ENCODE data around the gene NAALADL2.
"Not testable (repeated sequence)": the region's sequence is repeated elsewhere in the genome, so short reads cannot be mapped to it uniquely, and the experiment has no call there.

NAALADL2 gene

GRCh38 chr3:175075269-175075668 lies 216.1 kb downstream of the NAALADL2 start:
- no peaks in the 10 kb centered on the region for H3K9me2 ChIP-seq (replicated peaks; ENCODE audit: insufficient read depth, low read length)
- H3K9ac ChIP-seq (ENCODE audit: low read length) = no peak overlapping the region
- H3K79me2 ChIP-seq (ENCODE audit: insufficient read depth, low read length) = no peaks in the 10 kb centered on the region
- no peaks in the 10 kb centered on the region for H3K9me3 ChIP-seq (ENCODE audit: insufficient read depth, low read length)
- no peak overlapping the region for H3K4me3 ChIP-seq (ENCODE audit: insufficient read depth, low read length, poor library complexity, severe bottlenecking)
- no peaks in the 10 kb centered on the region for H4K20me1 ChIP-seq (ENCODE audit: low read depth, low read length)
- H3K36me3 ChIP-seq (ENCODE audit: low read length) = no peaks in the 10 kb centered on the region
- no peak for TF ChIP-seq CTCF (IDR thresholded peaks at IDR 0.05; ENCODE audit: insufficient read depth, low read length, poor library complexity, severe bottlenecking)
- no peak for TF ChIP-seq EZH2phosphoT487 (conservative IDR thresholded peaks at IDR 0.05; ENCODE audit: low read length)
- no peak overlapping the region for H3K4me2 ChIP-seq (ENCODE audit: low read depth, low read length, poor library complexity, severe bottlenecking)
- H3F3A ChIP-seq (ENCODE audit: insufficient read depth) = no peaks in the 10 kb centered on the region
- no peak overlapping the region for H2AFZ ChIP-seq (ENCODE audit: low read depth, low read length, severe bottlenecking)
- H3K27ac ChIP-seq (ENCODE audit: low read depth, low read length) = no peak overlapping the region
- no peaks in the 10 kb centered on the region for H3K27me3 ChIP-seq (ENCODE audit: low read length)

- H3K9ac ChIP-seq (ENCODE audit: low read length) = no peak overlapping the region
- no peaks in the 10 kb centered on the region for H4K20me1 ChIP-seq (ENCODE audit: low read depth, low read length)
- no peak for TF ChIP-seq EZH2phosphoT487 (conservative IDR thresholded peaks at IDR 0.05; ENCODE audit: low read length)
- no peak for TF ChIP-seq CTCF (IDR thresholded peaks at IDR 0.05; ENCODE audit: insufficient read depth, low read length, poor library complexity, severe bottlenecking)
- no peak overlapping the region for H3K27ac ChIP-seq (ENCODE audit: low read depth, low read length)
- H3K9me2 ChIP-seq (replicated peaks; ENCODE audit: insufficient read depth, low read length) = no peaks in the 10 kb centered on the region
- no peak overlapping the region for H2AFZ ChIP-seq (ENCODE audit: low read depth, low read length, severe bottlenecking)
- no peaks in the 10 kb centered on the region for H3K79me2 ChIP-seq (ENCODE audit: insufficient read depth, low read length)
- H3K4me3 ChIP-seq (ENCODE audit: insufficient read depth, low read length, poor library complexity, severe bottlenecking) = no peak overlapping the region
- no peaks in the 10 kb centered on the region for H3K27me3 ChIP-seq (ENCODE audit: low read length)
- H3K36me3 ChIP-seq (ENCODE audit: low read length) = no peaks in the 10 kb centered on the region
- H3F3A ChIP-seq (ENCODE audit: insufficient read depth) = no peaks in the 10 kb centered on the region
- H3K9me3 ChIP-seq (ENCODE audit: insufficient read depth, low read length) = no peaks in the 10 kb centered on the region
- H3K4me2 ChIP-seq (ENCODE audit: low read depth, low read length, poor library complexity, severe bottlenecking) = no peak overlapping the region
Observed at GRCh38 chr3:175077216-175077615, 218.1 kb downstream of the NAALADL2 start.

- no peak overlapping the region for H3K9ac ChIP-seq (ENCODE audit: low read length)
Observed at GRCh38 chr3:175082631-175083030, 223.5 kb downstream of the NAALADL2 start.

GRCh38 chr3:175087128-175087527 lies 228.0 kb downstream of the NAALADL2 start:
- H3K4me3 ChIP-seq (ENCODE audit: insufficient read depth, low read length, poor library complexity, severe bottlenecking); H2AFZ ChIP-seq (ENCODE audit: low read depth, low read length, severe bottlenecking); H3K27me3 ChIP-seq (ENCODE audit: low read length); H4K20me1 ChIP-seq (ENCODE audit: low read depth, low read length); H3K9me2 ChIP-seq (replicated peaks; ENCODE audit: insufficient read depth, low read length); H3K79me2 ChIP-seq (ENCODE audit: insufficient read depth, low read length); H3K9me3 ChIP-seq (ENCODE audit: insufficient read depth, low read length); H3K27ac ChIP-seq (ENCODE audit: low read depth, low read length); H3K9ac ChIP-seq (ENCODE audit: low read length); H3K4me2 ChIP-seq (ENCODE audit: low read depth, low read length, poor library complexity, severe bottlenecking); H3K36me3 ChIP-seq (ENCODE audit: low read length); H3F3A ChIP-seq (ENCODE audit: insufficient read depth): not testable (repeated sequence)

More at GRCh38 chr3:175082631-175083030, 223.5 kb downstream of the NAALADL2 start:
- Histone ChIP-seq H3K9me2 (replicated peaks; ENCODE audit: insufficient read depth, low read length) (no peaks in the 10 kb centered on the region), H4K20me1 (ENCODE audit: low read depth, low read length) (no peaks in the 10 kb centered on the region), H3K4me2 (ENCODE audit: low read depth, low read length, poor library complexity, severe bottlenecking) (no peak overlapping the region), H2AFZ (ENCODE audit: low read depth, low read length, severe bottlenecking) (no peak overlapping the region), H3K27ac (ENCODE audit: low read depth, low read length) (no peak overlapping the region), H3K36me3 (ENCODE audit: low read length) (no peaks in the 10 kb centered on the region), H3K27me3 (ENCODE audit: low read length) (no peaks in the 10 kb centered on the region), H3K79me2 (ENCODE audit: insufficient read depth, low read length) (no peaks in the 10 kb centered on the region), H3F3A (ENCODE audit: insufficient read depth) (no peaks in the 10 kb centered on the region), H3K9me3 (ENCODE audit: insufficient read depth, low read length) (no peaks in the 10 kb centered on the region), H3K4me3 (ENCODE audit: insufficient read depth, low read length, poor library complexity, severe bottlenecking) (no peak overlapping the region)
- TF ChIP-seq CTCF (IDR thresholded peaks at IDR 0.05; ENCODE audit: insufficient read depth, low read length, poor library complexity, severe bottlenecking) = no peak
- TF ChIP-seq EZH2phosphoT487 (conservative IDR thresholded peaks at IDR 0.05; ENCODE audit: low read length) = no peak
